ENCODE data around the gene NHLRC3. TPM values are rescaled to one million over a fixed set of nuclear protein-coding genes. Genes with fewer than 3 reads are reported as not detected.

The NHLRC3 gene
- total and polyA plus RNA-seq, 9 of the 15 experiments (the other 6 are each of a cell fraction or from before 2014, with no cell fraction given): 5.5 to 15.3 (median 9.0) TPM

DNA sequence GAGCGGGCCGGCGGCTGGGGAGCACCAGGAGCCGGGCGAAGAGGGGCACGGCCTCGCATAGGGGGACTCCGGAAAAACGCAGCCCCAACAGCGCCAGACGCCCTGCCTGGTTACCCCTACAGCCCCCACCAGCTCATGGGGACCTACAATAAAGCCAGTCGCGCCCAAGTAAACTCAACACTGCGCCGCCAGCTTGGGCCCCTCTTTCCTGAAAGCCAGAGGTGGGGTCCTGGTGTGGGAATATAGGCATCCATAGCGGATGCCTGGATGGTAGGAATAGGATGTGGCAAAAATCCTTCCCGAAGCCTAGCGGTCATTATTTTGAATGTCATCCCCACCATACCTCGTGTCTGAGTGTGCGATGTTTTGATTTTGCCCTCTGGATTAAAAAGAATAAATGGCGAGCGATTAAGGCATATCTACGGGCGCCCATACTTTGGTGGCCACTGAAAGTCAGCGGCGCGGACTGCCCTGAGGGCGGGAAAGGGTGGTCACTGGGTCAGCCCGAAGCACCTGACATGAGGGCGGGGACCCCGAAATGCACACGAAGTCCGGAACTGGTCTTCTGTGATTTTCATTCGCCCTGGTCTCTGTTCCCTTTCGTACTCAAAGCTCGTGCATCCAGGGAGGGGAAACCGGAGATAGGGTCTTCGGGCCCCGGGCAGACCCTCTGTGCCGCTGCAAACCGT is at the start of gene NHLRC3, which contains the start of gene PROSER1 (continued):
- TF ChIP-seq PHF8 (IDR thresholded peaks at IDR 0.05; ENCODE audit: borderline replicate concordance, low read length) (peak; percentile 64; the same call in 1 of the 2 replicates), HDAC1 (IDR thresholded peaks at IDR 0.05) (0 out of 4 replicates have a peak, but pooled peaks of 1 of the 2 experiments have one; percentile 43), ZNF354B (CRISPR knock-in tag; IDR thresholded peaks at IDR 0.05) (no peak), MBD2 (IDR thresholded peaks at IDR 0.05; ENCODE audit: borderline replicate concordance, low read depth) (peak; percentile 29; the same call in 1 of the 2 replicates), ZNF707 (CRISPR knock-in tag; conservative IDR thresholded peaks at IDR 0.05) (no peak), ZFPM2 (CRISPR knock-in tag; IDR thresholded peaks at IDR 0.05) (no peak), POLR3G (IDR thresholded peaks at IDR 0.05; ENCODE audit: extremely low read depth, insufficient read length, insufficient replicate concordance) (no peak), TCFL5 (CRISPR knock-in tag; conservative IDR thresholded peaks at IDR 0.05) (no peak)

DNA sequence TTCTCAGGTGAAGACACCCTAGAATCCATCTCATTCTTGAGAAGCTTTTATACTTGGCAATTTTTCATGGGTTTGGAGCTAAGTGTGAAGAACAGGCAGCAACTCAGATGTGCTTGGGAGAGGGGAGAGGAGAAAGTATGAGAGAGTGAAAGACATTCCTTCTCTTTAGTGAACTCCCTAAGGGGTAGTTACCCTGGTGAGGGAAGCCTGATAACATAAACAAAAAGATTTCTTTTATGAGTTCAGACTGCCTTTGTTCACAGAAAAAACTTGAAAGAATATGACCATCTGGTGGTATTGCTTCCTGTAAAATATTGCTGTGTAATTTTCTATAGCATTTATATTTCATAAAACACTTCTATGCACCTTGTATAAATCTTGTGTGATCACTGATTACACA is 47.6 kb upstream of the NHLRC3 start, which contains the start of gene STOML3:
Gene STOML3, minus strand, starts transcription at position 139 of the 400 bp plus-strand sequence. Its CDS starts 110 bp downstream, at position 29.
- H3K9me1 ChIP-seq (ENCODE audit: control insufficient read depth, insufficient read depth, low read length): no peaks in the 10 kb centered on the region
- DNase-seq (ENCODE audit: extremely low read depth in 1 of 4, low spot score in 3 of 4) (no peak), ATAC-seq (no peak), FAIRE-seq (no peak)
- H3K27me3 ChIP-seq (ENCODE audit: control insufficient read depth in 2 of 2, insufficient read depth in 2 of 2, low read length in 2 of 2): no peaks in the 10 kb centered on the region
- no TSS peak for BruUV-seq (replicated peaks)
- no peaks in the 10 kb centered on the region for H3K79me2 ChIP-seq (ENCODE audit: control insufficient read depth, insufficient read depth, low read length)
- H3K27ac ChIP-seq (ENCODE audit: extremely low read depth, low read depth, low read length): no peak within 1 kb of the TSS
- in situ Hi-C loops (cut with MboI): loop anchor here (25.0 kb wide), 1 partner anchor 1697 kb away; no protein-coding TSS in a partner anchor
- H3K4me2 ChIP-seq (ENCODE audit: insufficient read depth, low read length): no peak within 1 kb of the TSS
- H2AFZ ChIP-seq (ENCODE audit: low read depth, low read length): no peak within 1 kb of the TSS
- no peaks in the 10 kb centered on the region for H3K4me1 ChIP-seq (replicated peaks in 1 of 2; ENCODE audit: control insufficient read depth in 2 of 2, insufficient read depth in 2 of 2, low read length in 2 of 2)
- H3K4me3 ChIP-seq: no peak within 1 kb of the TSS
- H3K9ac ChIP-seq (ENCODE audit: insufficient read depth in 1 of 2, low read depth in 2 of 2, low read length in 2 of 2): no peak within 1 kb of the TSS
- ChIA-PET POLR2A (interaction anchor here (0.9 kb wide), 1 partner anchor 8 kb away, joined by 4 read pairs; no protein-coding TSS in a partner anchor), CTCF (ENCODE audit: low intra/inter-chr PET ratio) (no interaction called here)
- H4K20me1 ChIP-seq (replicated peaks; ENCODE audit: control insufficient read depth, insufficient read depth, low read length): no peaks in the 10 kb centered on the region
- no peaks in the 10 kb centered on the region for H3K9me3 ChIP-seq (replicated peaks; ENCODE audit: control insufficient read depth, insufficient read depth, low read depth, low read length)
- intact Hi-C loops (cut with micrococcal nuclease): no loop called here
- H3K36me3 ChIP-seq (ENCODE audit: control insufficient read depth, insufficient read depth, low read length): no peaks in the 10 kb centered on the region
- TF ChIP-seq MCM7 (IDR thresholded peaks at IDR 0.05) (no peak), HMG20B (CRISPR knock-in tag; IDR thresholded peaks at IDR 0.05) (no peak)
- TF ChIP-seq, protein P1, sequence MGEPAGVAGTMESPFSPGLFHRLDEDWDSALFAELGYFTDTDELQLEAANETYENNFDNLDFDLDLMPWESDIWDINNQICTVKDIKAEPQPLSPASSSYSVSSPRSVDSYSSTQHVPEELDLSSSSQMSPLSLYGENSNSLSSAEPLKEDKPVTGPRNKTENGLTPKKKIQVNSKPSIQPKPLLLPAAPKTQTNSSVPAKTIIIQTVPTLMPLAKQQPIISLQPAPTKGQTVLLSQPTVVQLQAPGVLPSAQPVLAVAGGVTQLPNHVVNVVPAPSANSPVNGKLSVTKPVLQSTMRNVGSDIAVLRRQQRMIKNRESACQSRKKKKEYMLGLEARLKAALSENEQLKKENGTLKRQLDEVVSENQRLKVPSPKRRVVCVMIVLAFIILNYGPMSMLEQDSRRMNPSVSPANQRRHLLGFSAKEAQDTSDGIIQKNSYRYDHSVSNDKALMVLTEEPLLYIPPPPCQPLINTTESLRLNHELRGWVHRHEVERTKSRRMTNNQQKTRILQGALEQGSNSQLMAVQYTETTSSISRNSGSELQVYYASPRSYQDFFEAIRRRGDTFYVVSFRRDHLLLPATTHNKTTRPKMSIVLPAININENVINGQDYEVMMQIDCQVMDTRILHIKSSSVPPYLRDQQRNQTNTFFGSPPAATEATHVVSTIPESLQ (CRISPR knock-in tag; IDR thresholded peaks at IDR 0.05): no peak
- TF ChIP-seq, protein P2, sequence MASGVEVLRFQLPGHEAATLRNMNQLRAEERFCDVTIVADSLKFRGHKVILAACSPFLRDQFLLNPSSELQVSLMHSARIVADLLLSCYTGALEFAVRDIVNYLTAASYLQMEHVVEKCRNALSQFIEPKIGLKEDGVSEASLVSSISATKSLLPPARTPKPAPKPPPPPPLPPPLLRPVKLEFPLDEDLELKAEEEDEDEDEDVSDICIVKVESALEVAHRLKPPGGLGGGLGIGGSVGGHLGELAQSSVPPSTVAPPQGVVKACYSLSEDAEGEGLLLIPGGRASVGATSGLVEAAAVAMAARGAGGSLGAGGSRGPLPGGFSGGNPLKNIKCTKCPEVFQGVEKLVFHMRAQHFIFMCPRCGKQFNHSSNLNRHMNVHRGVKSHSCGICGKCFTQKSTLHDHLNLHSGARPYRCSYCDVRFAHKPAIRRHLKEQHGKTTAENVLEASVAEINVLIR (CRISPR knock-in tag; IDR thresholded peaks at IDR 0.05): no peak
- TF ChIP-seq, protein P3, sequence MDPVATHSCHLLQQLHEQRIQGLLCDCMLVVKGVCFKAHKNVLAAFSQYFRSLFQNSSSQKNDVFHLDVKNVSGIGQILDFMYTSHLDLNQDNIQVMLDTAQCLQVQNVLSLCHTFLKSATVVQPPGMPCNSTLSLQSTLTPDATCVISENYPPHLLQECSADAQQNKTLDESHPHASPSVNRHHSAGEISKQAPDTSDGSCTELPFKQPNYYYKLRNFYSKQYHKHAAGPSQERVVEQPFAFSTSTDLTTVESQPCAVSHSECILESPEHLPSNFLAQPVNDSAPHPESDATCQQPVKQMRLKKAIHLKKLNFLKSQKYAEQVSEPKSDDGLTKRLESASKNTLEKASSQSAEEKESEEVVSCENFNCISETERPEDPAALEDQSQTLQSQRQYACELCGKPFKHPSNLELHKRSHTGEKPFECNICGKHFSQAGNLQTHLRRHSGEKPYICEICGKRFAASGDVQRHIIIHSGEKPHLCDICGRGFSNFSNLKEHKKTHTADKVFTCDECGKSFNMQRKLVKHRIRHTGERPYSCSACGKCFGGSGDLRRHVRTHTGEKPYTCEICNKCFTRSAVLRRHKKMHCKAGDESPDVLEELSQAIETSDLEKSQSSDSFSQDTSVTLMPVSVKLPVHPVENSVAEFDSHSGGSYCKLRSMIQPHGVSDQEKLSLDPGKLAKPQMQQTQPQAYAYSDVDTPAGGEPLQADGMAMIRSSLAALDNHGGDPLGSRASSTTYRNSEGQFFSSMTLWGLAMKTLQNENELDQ (CRISPR knock-in tag; IDR thresholded peaks at IDR 0.05; ENCODE audit: borderline replicate concordance): no peak
